OCI-LY3 (cell line): Measurements from ENCODE around the gene KIF3A.

ENCODE experiments used
- H2AFZ ChIP-seq: fragments of 200-600, 300-600 bp; shearing (Covaris generic); 2 replicates; pipeline ENCODE4 v1.6.0; 2014; ENCODE audit warnings: antibody characterized with exemption, low read depth, low read length
- H3K27ac ChIP-seq: fragments of 200-600, 300-600 bp; sonication (generic); 2 replicates; pipeline ENCODE4 v1.5.1; 2014; ENCODE audit warnings: mild to moderate bottlenecking, low read length, moderate library complexity, mixed read lengths
- H3K27me3 ChIP-seq: fragments of 200-600, 300-600 bp; sonication (generic); 2 replicates; pipeline ENCODE4 v1.6.1; 2014; ENCODE audit warnings: low read depth, low read length, mixed read lengths
- H3K36me3 ChIP-seq: fragments of 200-600, 300-600 bp; sonication (generic); replicated peaks from 2 replicates; pipeline ENCODE3; 2014; ENCODE audit warnings: low read depth, low read length, mixed read lengths
- H3K4me1 ChIP-seq: fragments of 300-600, 200-600 bp; sonication (generic); 2 replicates; pipeline ENCODE4 v1.6.1; 2014; ENCODE audit warnings: low read length, mixed read lengths
- H3K4me2 ChIP-seq: fragments of 200-600, 300-600 bp; sonication (generic); 2 replicates; pipeline ENCODE4 v1.6.1; 2014; ENCODE audit warnings: low read length, mixed read lengths
- H3K4me3 ChIP-seq: fragments of 300-600, 200-600 bp; sonication (generic); 2 replicates; pipeline ENCODE4 v1.5.1; 2014; ENCODE audit warnings: antibody characterized with exemption, mild to moderate bottlenecking, low read length, moderate library complexity
- H3K79me2 ChIP-seq: fragments of 300-600, 200-600 bp; shearing (Covaris generic); 2 replicates; pipeline ENCODE4 v1.6.1; 2014; ENCODE audit warnings: mild to moderate bottlenecking, low read length, mixed read lengths
- H3K9ac ChIP-seq: fragments of 300-600, 200-600 bp; shearing (Covaris generic); 2 replicates; pipeline ENCODE4 v1.6.0; 2014; ENCODE audit warnings: mild to moderate bottlenecking, low read length, moderate library complexity
- H3K9me3 ChIP-seq: fragments of 200-600, 300-600 bp; shearing (Covaris generic); 2 replicates; pipeline ENCODE4 v1.6.1; 2014; ENCODE audit warnings: low read length, mixed read lengths; ENCODE audit not compliant: insufficient read depth
- H4K20me1 ChIP-seq: fragments of 200-600, 300-600 bp; sonication (generic); 2 replicates; pipeline ENCODE4 v1.6.1; 2016; ENCODE audit warnings: low read length, mixed read lengths; ENCODE audit not compliant: insufficient read depth
- EZH2phosphoT487 ChIP-seq: fragments of 200-600 bp; shearing (Covaris generic); IDR thresholded peaks from 2 replicates; pipeline ENCODE4 v1.6.1; 2018; ENCODE audit warnings: antibody characterized with exemption, mixed run types, low read depth
- TF ChIP-seq, protein P1 (sequence below): fragments of 200-600, 300-600 bp; sonication (generic); IDR thresholded peaks from 2 replicates; pipeline ENCODE4 v1.5.1; 2014; ENCODE audit warnings: antibody characterized with exemption, low read length, low read depth

KIF3A gene

DNA sequence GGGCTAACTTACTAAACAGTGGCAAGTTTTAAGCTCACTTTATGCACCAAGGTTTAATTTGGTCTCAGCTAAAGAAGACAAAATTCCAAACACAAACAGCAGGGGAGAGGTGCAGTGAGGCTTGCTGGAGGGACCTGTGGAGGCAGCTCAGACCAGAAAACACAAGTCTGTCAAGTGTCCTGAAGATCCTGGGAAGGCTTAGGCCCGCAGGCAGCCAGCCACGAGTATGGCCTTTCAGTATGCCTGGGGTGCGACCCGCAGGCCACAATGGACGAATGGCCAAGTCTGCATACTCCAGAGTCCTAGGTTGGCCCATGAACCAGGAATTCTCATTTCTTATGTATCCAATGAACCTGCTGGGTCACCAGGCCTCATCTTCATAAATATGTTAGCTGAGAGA, 19.2 kb upstream of the KIF3A start:
- H3K36me3 ChIP-seq = peaks cover 2% of the 10 kb centered on the region

DNA sequence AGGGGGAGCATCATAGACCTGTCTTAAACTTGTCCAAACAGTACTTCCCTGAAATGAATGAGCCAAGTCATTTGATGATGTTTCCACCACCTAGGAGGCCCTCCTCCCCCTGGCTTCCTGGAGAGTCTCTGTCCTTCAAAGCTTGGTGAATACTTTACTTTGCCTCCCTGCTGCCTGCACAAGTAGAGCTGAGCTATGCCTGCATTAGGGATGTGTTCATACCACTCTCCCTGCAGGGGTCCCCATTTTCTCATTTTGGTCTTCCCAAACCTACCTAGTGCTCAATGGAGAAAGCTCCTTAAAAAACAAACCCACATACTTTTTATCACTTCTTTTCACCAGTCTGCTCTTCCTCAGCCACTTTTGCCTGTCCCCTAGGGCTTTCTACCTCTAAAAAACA, 17.6 kb upstream of the KIF3A start:
- no peak overlapping the region for H3K4me3 ChIP-seq
- H3K79me2 ChIP-seq = no peaks in the 10 kb centered on the region
- TF ChIP-seq EZH2phosphoT487 = no peak
- TF ChIP-seq, protein P1, sequence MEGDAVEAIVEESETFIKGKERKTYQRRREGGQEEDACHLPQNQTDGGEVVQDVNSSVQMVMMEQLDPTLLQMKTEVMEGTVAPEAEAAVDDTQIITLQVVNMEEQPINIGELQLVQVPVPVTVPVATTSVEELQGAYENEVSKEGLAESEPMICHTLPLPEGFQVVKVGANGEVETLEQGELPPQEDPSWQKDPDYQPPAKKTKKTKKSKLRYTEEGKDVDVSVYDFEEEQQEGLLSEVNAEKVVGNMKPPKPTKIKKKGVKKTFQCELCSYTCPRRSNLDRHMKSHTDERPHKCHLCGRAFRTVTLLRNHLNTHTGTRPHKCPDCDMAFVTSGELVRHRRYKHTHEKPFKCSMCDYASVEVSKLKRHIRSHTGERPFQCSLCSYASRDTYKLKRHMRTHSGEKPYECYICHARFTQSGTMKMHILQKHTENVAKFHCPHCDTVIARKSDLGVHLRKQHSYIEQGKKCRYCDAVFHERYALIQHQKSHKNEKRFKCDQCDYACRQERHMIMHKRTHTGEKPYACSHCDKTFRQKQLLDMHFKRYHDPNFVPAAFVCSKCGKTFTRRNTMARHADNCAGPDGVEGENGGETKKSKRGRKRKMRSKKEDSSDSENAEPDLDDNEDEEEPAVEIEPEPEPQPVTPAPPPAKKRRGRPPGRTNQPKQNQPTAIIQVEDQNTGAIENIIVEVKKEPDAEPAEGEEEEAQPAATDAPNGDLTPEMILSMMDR = peak; percentile 14; the same call in 1 of the 2 replicates

More for the DNA sequence above, 19.2 kb upstream of the KIF3A start:
- Histone ChIP-seq H2AFZ (no peak overlapping the region), H4K20me1 (no peaks in the 10 kb centered on the region), H3K4me2 (no peak overlapping the region), H3K4me1 (peaks cover 4% of the 10 kb centered on the region), H3K27me3 (no peaks in the 10 kb centered on the region), H3K9ac (no peak overlapping the region), H3K27ac (no peak overlapping the region), H3K79me2 (no peaks in the 10 kb centered on the region), H3K9me3 (no peaks in the 10 kb centered on the region), H3K4me3 (no peak overlapping the region)
- TF ChIP-seq, protein P1 = no peak
- TF ChIP-seq EZH2phosphoT487 = no peak

DNA sequence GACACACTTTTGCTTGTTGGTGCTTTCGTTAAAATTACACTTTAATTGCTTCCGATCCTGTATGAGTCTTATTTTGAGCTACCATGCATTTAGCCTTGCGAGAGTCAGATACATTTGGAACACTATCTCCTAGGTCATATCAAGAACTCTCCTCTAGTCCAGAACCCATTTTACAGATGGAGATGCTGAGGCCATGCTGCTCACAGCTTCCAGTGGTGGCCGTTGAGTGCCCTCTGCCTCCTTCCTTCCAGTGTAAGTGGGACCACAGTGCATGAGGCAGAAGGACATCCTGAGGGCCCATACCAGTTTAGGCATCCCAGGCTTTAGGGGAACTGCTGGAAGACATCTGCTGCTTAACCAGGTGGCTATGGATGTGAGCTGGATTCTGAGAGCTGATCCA, 16.8 kb upstream of the KIF3A start:
- Histone ChIP-seq H3K27ac (no peak overlapping the region), H3K4me3 (no peak overlapping the region), H2AFZ (no peak overlapping the region), H4K20me1 (no peaks in the 10 kb centered on the region), H3K36me3 (peaks cover 2% of the 10 kb centered on the region), H3K4me1 (peaks cover 13% of the 10 kb centered on the region), H3K9me3 (no peaks in the 10 kb centered on the region), H3K9ac (no peak overlapping the region), H3K4me2 (no peak overlapping the region), H3K27me3 (no peaks in the 10 kb centered on the region), H3K79me2 (no peaks in the 10 kb centered on the region)
- TF ChIP-seq, protein P1 = no peak
- TF ChIP-seq EZH2phosphoT487 = no peak

More for the DNA sequence above, 17.6 kb upstream of the KIF3A start:
- peaks cover 2% of the 10 kb centered on the region for H3K36me3 ChIP-seq
- no peak overlapping the region for H3K9ac ChIP-seq
- H3K4me1 ChIP-seq = peaks cover 13% of the 10 kb centered on the region
- no peak overlapping the region for H3K4me2 ChIP-seq
- H3K27me3 ChIP-seq = no peaks in the 10 kb centered on the region
- H3K27ac ChIP-seq = no peak overlapping the region
- H2AFZ ChIP-seq = no peak overlapping the region
- no peaks in the 10 kb centered on the region for H3K9me3 ChIP-seq
- H4K20me1 ChIP-seq = no peaks in the 10 kb centered on the region

DNA sequence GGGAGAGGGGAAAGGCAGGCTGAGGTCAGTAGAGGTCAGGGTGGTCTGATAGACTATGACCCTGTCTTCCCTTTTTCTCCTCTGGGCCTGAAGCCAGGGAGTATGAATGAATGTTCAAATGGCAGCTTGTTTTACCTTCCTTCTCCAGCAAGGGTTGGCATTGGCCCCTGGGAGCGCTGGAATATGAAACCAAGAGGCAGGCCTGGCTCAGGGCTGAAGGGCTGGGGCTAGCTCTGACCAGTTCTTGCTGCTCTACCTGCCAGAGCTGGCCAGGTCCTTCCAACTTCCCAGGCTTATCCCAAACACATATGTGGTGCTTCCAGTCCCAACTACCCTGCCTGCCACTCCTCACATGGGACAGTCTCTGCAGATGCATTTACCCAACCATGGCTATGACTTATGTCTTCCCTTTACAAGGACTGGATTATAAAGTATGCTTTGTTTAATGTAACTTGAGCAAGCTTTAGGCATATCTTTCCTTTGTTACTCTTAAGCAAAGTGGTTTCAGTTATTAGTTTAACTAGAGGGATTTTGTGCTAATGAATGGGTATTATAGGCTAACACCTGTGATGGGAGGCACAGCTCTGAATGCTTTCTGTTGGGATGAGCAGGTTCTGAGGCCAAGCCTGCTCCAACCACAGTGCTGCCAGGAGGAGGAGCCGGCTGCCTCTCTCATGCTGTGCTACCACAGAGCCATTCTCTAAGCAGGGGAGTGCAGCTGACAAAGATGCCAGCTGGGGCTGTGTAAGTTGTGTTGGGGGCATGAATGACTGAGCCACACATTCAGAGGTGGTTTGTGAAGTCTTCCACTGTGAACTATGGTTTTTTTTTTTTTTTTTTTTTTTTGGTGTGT, 16.0 kb upstream of the KIF3A start:
- peaks cover 13% of the 10 kb centered on the region for H3K4me1 ChIP-seq
- H3K27me3 ChIP-seq = no peaks in the 10 kb centered on the region
- no peak overlapping the region for H3K4me3 ChIP-seq
- no peaks in the 10 kb centered on the region for H3K9me3 ChIP-seq
- no peak overlapping the region for H3K9ac ChIP-seq
- H3K4me2 ChIP-seq = no peak overlapping the region
- peaks cover 1% of the 10 kb centered on the region for H3K36me3 ChIP-seq
- no peaks in the 10 kb centered on the region for H3K79me2 ChIP-seq
- H3K27ac ChIP-seq = no peak overlapping the region
- TF ChIP-seq, protein P1 = no peak
- no peak for TF ChIP-seq EZH2phosphoT487
- H2AFZ ChIP-seq = no peak overlapping the region
- H4K20me1 ChIP-seq = no peaks in the 10 kb centered on the region
